ENCODE data around the gene SMURF1. TPM values are rescaled to one million over a fixed set of nuclear protein-coding genes. Genes with fewer than 3 reads are reported as not detected.

Gene SMURF1
- total and polyA plus RNA-seq, 2 of the 4 experiments (the other 2 are of a cell fraction) = 13.4 to 20.3 TPM

DNA sequence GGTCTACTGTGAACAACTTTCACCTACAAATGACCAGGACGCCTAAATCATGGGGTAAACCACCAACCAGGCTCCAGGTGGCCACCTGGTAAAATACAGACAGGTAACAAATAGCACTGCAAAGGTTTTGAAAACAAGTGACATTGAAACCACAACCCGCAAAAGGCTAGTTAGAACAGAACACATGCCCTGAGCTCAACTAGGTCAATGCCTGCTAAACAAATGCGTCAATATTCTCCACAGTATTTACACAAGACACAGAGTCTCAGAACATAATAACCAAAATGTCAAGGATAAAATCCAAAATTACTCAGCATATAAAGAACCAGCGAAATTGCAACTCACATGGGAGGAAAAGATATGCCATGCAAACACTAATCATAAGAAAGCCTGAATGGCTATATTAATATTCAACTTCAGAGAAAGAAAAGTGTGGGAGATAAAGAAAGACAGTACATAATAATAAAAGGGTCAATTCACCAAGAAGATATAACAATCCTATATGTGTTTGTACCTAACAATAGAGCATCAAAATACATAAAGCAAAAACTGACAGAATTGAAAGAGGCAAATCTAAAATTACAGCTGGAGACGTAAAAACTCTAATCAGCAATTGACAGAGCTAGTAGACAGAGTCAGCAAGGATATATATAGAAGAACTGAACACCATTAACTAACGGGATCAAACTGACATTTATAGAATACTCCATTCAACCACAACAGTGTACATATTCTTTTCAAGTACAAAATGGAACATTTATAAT lies 47.6 kb downstream of the SMURF1 start:
- H2AK9ac ChIP-seq (replicated peaks; ENCODE audit: low read depth, low read length, poor library complexity) = peak overlapping the region; percentile 33
- no peak overlapping the region for H3K23ac ChIP-seq (ENCODE audit: low read depth, low read length)
- intact Hi-C loops (cut with micrococcal nuclease) (no loop called here), dilution Hi-C loops (cut with HindIII; ENCODE audit: low sequenced_read_pairs, unreplicated experiment) (no loop called here), in situ Hi-C loops (cut with MboI; ENCODE audit: low sequenced_read_pairs) (no loop called here)
- H4K8ac ChIP-seq (ENCODE audit: low read depth in 2 of 2, low read length in 2 of 2) = no peak overlapping the region
- POLR2A ChIA-PET (ENCODE audit: unreplicated experiment) = no interaction called here
- H3K9me3 ChIP-seq (ENCODE audit: control insufficient read depth, insufficient read depth, low read length) = peaks cover 4% of the 10 kb centered on the region; the same call in 1 of the 2 replicates
- peaks cover 15% of the 10 kb centered on the region for H3K9me1 ChIP-seq (ENCODE audit: insufficient read depth, low read length)
- H3K4me2 ChIP-seq (ENCODE audit: low read depth, low read length) = peak overlapping the region; percentile 27; the same call in 1 of the 2 replicates
- ATAC-seq (ENCODE audit: low read depth) (peak; percentile 36), DNase-seq (peak; percentile 35)
- WGBS, 2 experiments (ENCODE audit: extremely low coverage in 2 of 2, insufficient read length in 1 of 2) = no CpG with 5 or more reads among the region's 6 CpGs
- BruUV-seq (replicated peaks) = no TSS peak
- CTCF ChIA-PET = no interaction called here
- no peak overlapping the region for H4K5ac ChIP-seq (ENCODE audit: low read depth, low read length)
- H3K79me1 ChIP-seq (ENCODE audit: low read depth in 1 of 2, low read length in 2 of 2) = peaks cover 35 to 74% of the 10 kb centered on the region in 2 experiments
- H2AFZ ChIP-seq (replicated peaks; ENCODE audit: low read length, poor library complexity) = no peak overlapping the region
- H3K27me3 ChIP-seq (ENCODE audit: control insufficient read depth, insufficient read depth, low read length) = no peaks in the 10 kb centered on the region
- no peak overlapping the region for H2BK5ac ChIP-seq (ENCODE audit: low read depth, low read length, poor library complexity, severe bottlenecking)
- H4K20me1 ChIP-seq (ENCODE audit: insufficient read depth, low read length) = peaks cover 57% of the 10 kb centered on the region
- no peak overlapping the region for H2BK15ac ChIP-seq (ENCODE audit: low read depth, low read length)
- peak overlapping the region; percentile 51; the same call in 1 of the 2 replicates for H3K18ac ChIP-seq (ENCODE audit: low read depth, low read length)
- H3K56ac ChIP-seq (ENCODE audit: extremely low read depth, insufficient read depth, low read length) = no peak overlapping the region
- peak overlapping the region; percentile 63; the same call in 1 of the 2 replicates for H3K27ac ChIP-seq (ENCODE audit: insufficient read depth, low read length)
- no peak overlapping the region for H3K4ac ChIP-seq (ENCODE audit: low read depth, low read length)
- H2BK20ac ChIP-seq (ENCODE audit: low read depth, low read length) = no peak overlapping the region
- no peak overlapping the region for H4K91ac ChIP-seq (ENCODE audit: insufficient read depth, low read depth, low read length)
- H3K14ac ChIP-seq (replicated peaks; ENCODE audit: low read depth, low read length) = no peak overlapping the region
- no peak overlapping the region for H3K9ac ChIP-seq (ENCODE audit: low read depth, low read length)
- H2AK5ac ChIP-seq (ENCODE audit: low read depth, low read length) = no peak overlapping the region
- H3K4me1 ChIP-seq (ENCODE audit: control insufficient read depth, insufficient read depth, low read length) = peaks cover 8% of the 10 kb centered on the region
- H2BK120ac ChIP-seq (ENCODE audit: low read depth, low read length) = no peak overlapping the region
- peaks cover 3% of the 10 kb centered on the region for H3K36me3 ChIP-seq (ENCODE audit: control insufficient read depth, insufficient read depth, low read length)
- H3K4me3 ChIP-seq (ENCODE audit: insufficient read depth, low read depth, low read length) = no peak overlapping the region
- TF ChIP-seq RFX5 (IDR thresholded peaks at IDR 0.05; ENCODE audit: low read depth, low read length) (no peak), MAFK (IDR thresholded peaks at IDR 0.05; ENCODE audit: low read depth, low read length) (no peak), CHD1 (IDR thresholded peaks at IDR 0.05; ENCODE audit: low read depth, low read length) (no peak), POLR2A (IDR thresholded peaks at IDR 0.05; ENCODE audit: low read depth, low read length) (no peak), BHLHE40 (IDR thresholded peaks at IDR 0.05; ENCODE audit: low read depth, low read length) (no peak), CTCF (conservative IDR thresholded peaks at IDR 0.05; ENCODE audit: low read depth, low read length) (no peak), CEBPB (IDR thresholded peaks at IDR 0.05; ENCODE audit: low read depth, low read length) (no peak), MXI1 (IDR thresholded peaks at IDR 0.05; ENCODE audit: borderline replicate concordance, low read depth, low read length) (no peak), FOS (IDR thresholded peaks at IDR 0.05; ENCODE audit: low read depth, low read length) (no peak), RAD21 (IDR thresholded peaks at IDR 0.05; ENCODE audit: low read length) (no peak), SMC3 (IDR thresholded peaks at IDR 0.05; ENCODE audit: low read depth, low read length) (no peak), USF2 (IDR thresholded peaks at IDR 0.05; ENCODE audit: low read depth, low read length) (no peak), NFE2L2 (IDR thresholded peaks at IDR 0.05; ENCODE audit: low read depth, low read length) (no peak), MAZ (IDR thresholded peaks at IDR 0.05; ENCODE audit: borderline replicate concordance, low read depth, low read length) (no peak), RCOR1 (IDR thresholded peaks at IDR 0.05; ENCODE audit: insufficient replicate concordance, low read length) (no peak)
